ENCODE data around the gene SPEF2.

Gene SPEF2

GRCh38 chr5:35656721-35657120 is 39.1 kb downstream of the SPEF2 start:
- TF ChIP-seq CTCF (conservative IDR thresholded peaks at IDR 0.05) (no peak), ZFX (IDR thresholded peaks at IDR 0.05) (no peak)

GRCh38 chr5:35657877-35658276 is 40.2 kb downstream of the SPEF2 start:
- no peak for TF ChIP-seq CTCF (conservative IDR thresholded peaks at IDR 0.05)
- TF ChIP-seq ZFX (IDR thresholded peaks at IDR 0.05) = no peak
- H3K27ac ChIP-seq = no peak overlapping the region

More at GRCh38 chr5:35656721-35657120, 39.1 kb downstream of the SPEF2 start:
- no peak overlapping the region for H3K27ac ChIP-seq

- TF ChIP-seq CTCF (conservative IDR thresholded peaks at IDR 0.05) (no peak), ZFX (IDR thresholded peaks at IDR 0.05) (no peak)
- no peak overlapping the region for H3K27ac ChIP-seq
These were observed 41.9 kb downstream of the SPEF2 start for GRCh38 chr5:35659556-35659955.

DNA sequence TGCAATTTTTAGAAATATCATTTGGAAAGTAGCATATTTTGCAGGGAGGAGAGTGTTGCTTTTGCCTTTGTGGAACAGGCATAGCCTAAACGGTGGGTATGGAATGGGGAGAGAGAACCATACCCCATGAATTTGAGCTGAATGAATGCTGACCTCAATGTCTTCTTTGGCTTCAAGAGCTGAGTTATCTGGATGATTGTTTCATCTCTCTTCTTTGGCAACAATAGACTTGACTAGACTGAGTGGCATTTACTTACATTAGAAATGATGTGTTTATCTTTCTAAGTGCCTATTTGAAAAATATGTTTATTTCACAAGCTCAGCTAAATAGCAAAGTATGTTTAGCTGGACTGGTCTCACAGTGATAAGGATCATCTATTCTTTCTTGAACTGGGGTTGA is 42.8 kb downstream of the SPEF2 start:
- no peak overlapping the region for H3K27ac ChIP-seq
- TF ChIP-seq CTCF (conservative IDR thresholded peaks at IDR 0.05) = no peak
- no peak for TF ChIP-seq ZFX (IDR thresholded peaks at IDR 0.05)

- H3K27ac ChIP-seq = no peak overlapping the region
- TF ChIP-seq CTCF (conservative IDR thresholded peaks at IDR 0.05) (no peak), ZFX (IDR thresholded peaks at IDR 0.05) (no peak)
These were observed 46.9 kb downstream of the SPEF2 start for GRCh38 chr5:35664584-35664983.

GRCh38 chr5:35665096-35665495 is 47.4 kb downstream of the SPEF2 start:
- no peak for TF ChIP-seq CTCF (conservative IDR thresholded peaks at IDR 0.05)
- TF ChIP-seq ZFX (IDR thresholded peaks at IDR 0.05) = no peak
- no peak overlapping the region for H3K27ac ChIP-seq

- H3K27ac ChIP-seq = no peak overlapping the region
- TF ChIP-seq ZFX (IDR thresholded peaks at IDR 0.05) (no peak), CTCF (conservative IDR thresholded peaks at IDR 0.05) (no peak)
These were observed 50.7 kb downstream of the SPEF2 start for GRCh38 chr5:35668319-35668718.

Measured in C4-2B (cell line).